IPS DF 6.9 (cell line): ENCODE results near the gene STEAP4.

ENCODE experiments used
- DNase-seq: peaks from one replicate; pipeline ENCODE4 v3.0.0-alpha.2; 2013; ENCODE audit warnings: low read depth, low spot score
- H3K27ac ChIP-seq: one replicate; pipeline ENCODE4 v1.5.1; 2013; ENCODE audit warnings: low read length, control low read depth
- H3K27me3 ChIP-seq: 2 replicates; pipeline ENCODE4 v1.6.1; 2013; ENCODE audit warnings: mild to moderate bottlenecking, low read length; ENCODE audit not compliant: control insufficient read depth, insufficient read depth
- H3K36me3 ChIP-seq: 2 replicates; pipeline ENCODE4 v1.6.1; 2013; ENCODE audit warnings: low read length; ENCODE audit not compliant: control insufficient read depth, insufficient read depth
- H3K4me1 ChIP-seq: 2 replicates; pipeline ENCODE4 v1.6.1; 2013; ENCODE audit warnings: low read length; ENCODE audit not compliant: control insufficient read depth, insufficient read depth
- H3K4me3 ChIP-seq: 2 replicates; pipeline ENCODE4 v1.5.1; 2013; ENCODE audit warnings: mild to moderate bottlenecking, low read length
- H3K9me3 ChIP-seq: 2 replicates; pipeline ENCODE4 v1.6.1; 2013; ENCODE audit warnings: low read length, inconsistent platforms; ENCODE audit not compliant: control insufficient read depth, insufficient read depth
- WGBS: extraction: QIAGEN DNeasy Blood & Tissue Kit; methylation state at CpG from one replicate; pipeline ENCODE4 v1.1.7; 2013; ENCODE audit warnings: mixed read lengths, missing lambda C conversion rate; ENCODE audit not compliant: insufficient read length, insufficient coverage; 5-methylcytosine and 5-hydroxymethylcytosine counted together

The STEAP4 gene

DNA sequence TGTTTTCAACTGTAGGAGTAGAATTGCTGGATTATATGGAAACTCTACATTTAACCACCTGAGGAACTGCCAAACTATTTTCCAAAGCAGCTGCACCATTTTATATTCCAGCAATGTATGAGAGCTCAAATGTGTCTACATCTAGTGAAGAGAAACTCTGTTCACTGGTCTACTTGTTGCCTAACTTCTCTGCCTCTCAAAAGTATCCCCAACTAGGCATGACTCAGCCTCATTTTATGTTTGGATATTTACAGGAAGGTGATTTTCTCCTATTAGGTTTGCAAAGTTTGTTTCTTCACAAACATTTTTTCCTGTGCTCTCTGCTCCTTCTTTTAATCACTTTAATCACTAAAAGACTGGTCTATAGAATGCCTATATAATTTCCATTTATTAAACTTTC lies 49.8 kb downstream of the STEAP4 start:
- no peaks in the 10 kb centered on the region for H3K27me3 ChIP-seq
- no peaks in the 10 kb centered on the region for H3K9me3 ChIP-seq
- H3K4me1 ChIP-seq = no peaks in the 10 kb centered on the region
- no peaks in the 10 kb centered on the region for H3K36me3 ChIP-seq
- no peak overlapping the region for H3K27ac ChIP-seq
- no peak overlapping the region for H3K4me3 ChIP-seq
- no peak for DNase-seq

DNA sequence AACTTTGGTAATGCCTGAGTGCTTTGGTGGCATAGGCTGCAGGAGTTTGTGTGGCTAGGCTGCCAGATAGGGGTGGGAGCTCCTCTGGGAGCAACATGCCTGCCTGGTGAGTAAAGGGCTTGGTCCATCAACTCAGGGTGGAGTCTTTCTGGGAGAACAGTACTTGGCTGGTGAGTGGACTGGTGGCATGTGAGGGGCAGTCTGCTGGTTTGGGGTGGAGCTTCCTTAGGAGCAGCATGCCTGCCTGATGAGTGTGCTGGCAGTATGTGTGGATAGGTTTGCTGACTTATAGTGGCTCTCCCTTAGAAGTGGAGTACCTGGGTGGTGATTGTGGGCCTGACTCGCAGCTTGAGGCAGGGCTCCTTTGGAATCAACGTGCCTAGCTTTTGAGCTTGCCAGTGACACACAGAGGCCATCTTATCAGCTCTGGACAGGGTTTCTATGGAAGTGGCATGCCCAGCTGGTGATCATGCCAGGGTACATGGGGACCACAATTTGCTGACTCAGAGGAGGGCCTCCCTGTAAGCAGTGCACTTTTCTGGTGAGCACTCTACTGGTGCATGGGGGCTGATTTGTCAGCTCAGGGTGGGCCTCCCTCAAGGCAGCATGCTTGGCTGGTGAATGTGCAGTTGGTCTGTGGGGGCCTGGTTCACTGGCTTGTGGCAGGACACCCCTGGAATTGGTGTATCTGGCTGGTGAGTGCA lies 51.8 kb downstream of the STEAP4 start:
- H3K9me3 ChIP-seq = no peaks in the 10 kb centered on the region
- H3K36me3 ChIP-seq = no peaks in the 10 kb centered on the region
- no peaks in the 10 kb centered on the region for H3K4me1 ChIP-seq
- no peaks in the 10 kb centered on the region for H3K27me3 ChIP-seq
- no peak overlapping the region for H3K27ac ChIP-seq
- DNase-seq = no peak
- WGBS = no CpG with 5 or more reads among the region's 2 CpGs
- H3K4me3 ChIP-seq = no peak overlapping the region

DNA sequence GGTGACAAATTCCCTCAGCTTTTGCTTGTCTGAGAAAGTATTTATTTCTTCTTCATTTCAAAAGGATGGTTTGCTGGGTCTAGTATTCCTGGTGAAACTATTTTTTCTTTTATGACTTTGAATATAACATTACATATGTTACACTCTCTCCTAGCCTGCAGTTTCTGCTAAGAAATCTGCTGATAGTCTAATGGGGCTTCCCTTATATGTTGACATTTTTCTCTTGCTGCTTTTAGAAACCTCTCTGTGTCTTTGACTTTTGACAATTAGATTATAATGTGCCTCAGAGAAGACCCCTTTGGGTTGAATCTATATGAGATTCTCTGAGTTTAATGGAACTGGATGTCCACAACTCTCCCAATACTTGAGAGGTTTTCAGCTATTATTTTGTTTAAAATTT lies 53.1 kb downstream of the STEAP4 start:
- no peak overlapping the region for H3K4me3 ChIP-seq

DNA sequence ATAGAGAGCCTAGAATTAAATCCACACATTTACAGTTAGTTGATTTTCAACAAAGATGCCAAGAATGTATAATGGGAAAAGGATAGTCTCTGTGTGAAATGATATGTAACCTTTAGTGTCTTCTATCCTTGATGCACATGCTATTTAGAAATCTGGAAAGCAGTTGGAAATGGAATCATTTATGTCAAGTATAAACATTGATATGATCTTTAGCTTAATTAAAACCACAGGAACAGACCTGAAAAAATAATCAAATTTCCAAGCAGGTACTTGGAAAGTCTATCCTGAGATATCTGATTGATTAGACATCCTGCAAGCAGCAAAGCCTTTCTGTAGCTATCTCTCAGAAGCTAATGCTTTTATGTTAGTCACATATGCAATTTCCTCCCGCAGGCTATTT lies 62.4 kb downstream of the STEAP4 start:
- Histone ChIP-seq H3K9me3 (no peaks in the 10 kb centered on the region), H3K27ac (no peak overlapping the region), H3K27me3 (no peaks in the 10 kb centered on the region), H3K36me3 (no peaks in the 10 kb centered on the region), H3K4me3 (no peak overlapping the region), H3K4me1 (no peaks in the 10 kb centered on the region)
- DNase-seq = no peak
- no CpG with 5 or more reads among the region's 1 CpG for WGBS

More for the DNA sequence above, 53.1 kb downstream of the STEAP4 start:
- no peak for DNase-seq
- Histone ChIP-seq H3K27ac (no peak overlapping the region), H3K36me3 (no peaks in the 10 kb centered on the region), H3K27me3 (no peaks in the 10 kb centered on the region), H3K9me3 (no peaks in the 10 kb centered on the region), H3K4me1 (no peaks in the 10 kb centered on the region)

DNA sequence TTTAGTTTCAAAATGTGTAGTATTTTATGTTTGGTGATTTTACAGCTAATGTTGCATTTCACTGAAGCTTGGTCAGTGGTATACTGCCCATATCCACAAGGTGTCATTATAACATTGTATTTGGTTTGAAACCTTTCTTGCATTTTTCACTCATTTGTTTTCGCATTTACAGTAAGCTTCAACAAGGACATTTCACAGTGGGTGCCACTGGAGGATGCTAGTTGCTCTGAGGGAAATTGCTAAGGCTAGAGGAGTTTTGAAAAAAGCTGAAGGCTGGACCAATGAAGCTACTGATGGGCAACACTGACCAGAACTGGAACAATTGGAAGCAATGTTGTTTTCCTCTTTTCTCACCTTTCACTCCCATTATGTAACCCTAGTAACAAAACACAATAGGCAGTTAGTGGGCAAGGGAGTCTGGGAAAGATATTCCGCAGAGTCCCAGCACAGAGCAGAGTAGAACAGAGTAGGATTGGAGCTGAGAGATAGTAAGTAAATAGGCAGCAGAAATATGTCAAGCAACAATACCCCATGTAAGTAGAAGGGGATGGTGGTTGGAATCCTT lies 63.3 kb downstream of the STEAP4 start:
- Histone ChIP-seq H3K9me3 (no peaks in the 10 kb centered on the region), H3K4me1 (no peaks in the 10 kb centered on the region), H3K4me3 (no peak overlapping the region), H3K27me3 (no peaks in the 10 kb centered on the region), H3K27ac (no peak overlapping the region), H3K36me3 (no peaks in the 10 kb centered on the region)
- no CpG with 5 or more reads among the region's 2 CpGs for WGBS
- DNase-seq = peak; percentile 35

DNA sequence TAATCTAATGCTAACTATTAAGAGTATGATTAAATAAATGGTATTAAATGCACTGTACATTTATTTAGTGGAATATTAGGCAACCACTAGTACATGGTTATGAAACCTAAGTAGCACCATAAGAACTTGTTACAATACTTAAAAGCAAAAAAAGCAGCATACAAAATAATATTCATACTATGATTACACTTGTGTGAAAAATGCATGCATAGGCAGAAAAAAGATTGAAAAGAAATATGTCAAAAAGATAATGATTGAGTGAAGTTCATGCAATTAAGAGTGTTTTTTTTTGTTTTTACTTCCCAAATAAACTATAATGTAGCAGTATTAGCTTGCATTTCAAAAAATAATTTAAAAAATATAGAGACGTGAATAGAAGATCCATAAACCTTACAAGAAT lies 66.8 kb downstream of the STEAP4 start:
- DNase-seq = no peak
- WGBS = no CpG with 5 or more reads among the region's 1 CpG
- Histone ChIP-seq H3K36me3 (no peaks in the 10 kb centered on the region), H3K27ac (no peak overlapping the region), H3K4me3 (no peak overlapping the region), H3K9me3 (no peaks in the 10 kb centered on the region), H3K27me3 (no peaks in the 10 kb centered on the region), H3K4me1 (no peaks in the 10 kb centered on the region)

DNA sequence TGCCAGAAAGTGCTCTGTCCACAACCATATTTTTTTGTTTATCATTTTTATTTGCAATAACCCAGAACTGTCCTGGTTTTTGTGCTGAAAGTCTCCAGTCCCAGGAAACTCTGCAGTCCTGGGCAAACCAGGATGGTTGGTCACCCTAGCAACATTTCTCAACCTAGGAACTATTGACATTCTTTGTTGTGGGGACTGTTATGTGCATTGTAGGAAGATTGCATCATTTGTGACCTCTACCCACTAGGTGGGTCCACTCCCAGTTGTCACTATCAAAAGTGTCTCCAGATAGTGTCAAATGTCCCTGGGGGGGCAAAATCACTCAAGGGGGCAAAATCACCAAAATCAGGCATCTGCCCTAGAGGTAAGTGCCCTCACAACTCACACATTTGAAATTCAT lies 72.9 kb downstream of the STEAP4 start:
- DNase-seq = no peak
- H3K27me3 ChIP-seq = no peaks in the 10 kb centered on the region
- H3K9me3 ChIP-seq = no peaks in the 10 kb centered on the region
- no peak overlapping the region for H3K4me3 ChIP-seq
- H3K4me1 ChIP-seq = no peaks in the 10 kb centered on the region
- H3K36me3 ChIP-seq = no peaks in the 10 kb centered on the region
- no peak overlapping the region for H3K27ac ChIP-seq

DNA sequence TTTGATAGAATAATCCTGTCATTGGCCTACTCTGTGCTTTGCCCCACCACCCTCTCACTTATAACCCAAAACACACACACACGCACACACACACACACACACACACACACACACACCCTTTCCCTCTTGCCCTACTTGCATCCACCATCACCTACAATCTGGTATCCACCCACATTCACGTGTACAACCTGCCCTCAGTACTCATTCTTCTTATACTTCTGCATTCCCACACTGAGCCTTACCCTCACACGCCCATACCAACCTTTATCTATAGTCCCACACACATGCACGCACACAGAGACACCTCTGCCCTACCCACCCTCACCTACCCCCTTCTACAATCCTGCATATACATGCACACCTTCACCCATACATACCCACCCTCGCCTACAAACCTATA lies 76.0 kb downstream of the STEAP4 start:
- no peak overlapping the region for H3K27ac ChIP-seq
- no peak overlapping the region for H3K4me3 ChIP-seq
- no peaks in the 10 kb centered on the region for H3K9me3 ChIP-seq
- 100% methylated on average over 4 of the region's 5 CpGs for WGBS
- H3K4me1 ChIP-seq = no peaks in the 10 kb centered on the region
- no peaks in the 10 kb centered on the region for H3K27me3 ChIP-seq
- no peaks in the 10 kb centered on the region for H3K36me3 ChIP-seq
- no peak for DNase-seq

DNA sequence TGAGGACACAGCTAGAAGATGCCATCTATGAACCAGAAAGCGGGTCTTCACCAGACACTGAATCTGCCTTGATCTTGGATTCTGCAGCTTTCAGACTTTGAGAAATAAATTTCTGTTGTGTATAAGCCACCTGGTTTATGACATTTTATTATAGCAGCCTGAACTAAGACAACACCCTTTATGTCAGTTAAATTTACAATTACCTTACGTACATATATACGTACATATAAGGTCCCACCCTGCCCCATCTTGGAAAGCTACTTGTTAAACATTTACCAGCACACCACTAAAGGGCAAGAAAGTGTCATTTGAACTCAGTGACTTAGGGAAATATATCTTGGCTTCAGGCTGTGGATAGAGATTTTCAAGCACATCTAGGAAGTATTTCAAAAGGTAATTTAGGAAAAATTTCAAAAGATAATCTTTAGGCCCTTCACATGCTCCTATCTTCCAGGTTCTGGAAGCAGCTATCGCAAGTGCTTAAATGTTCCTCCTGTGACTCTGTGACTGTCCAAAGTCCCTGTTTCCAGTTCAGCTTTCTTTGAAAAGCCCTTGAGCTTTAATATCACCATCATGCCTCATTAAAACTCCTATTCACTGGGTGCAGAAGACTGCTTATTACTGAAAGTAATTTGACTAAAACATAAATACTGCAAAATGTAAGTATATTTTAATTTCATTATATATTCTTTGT lies 77.2 kb downstream of the STEAP4 start:
- Histone ChIP-seq H3K4me3 (no peak overlapping the region), H3K9me3 (no peaks in the 10 kb centered on the region), H3K4me1 (no peaks in the 10 kb centered on the region), H3K27me3 (no peaks in the 10 kb centered on the region), H3K36me3 (no peaks in the 10 kb centered on the region), H3K27ac (no peak overlapping the region)
- no CpG with 5 or more reads among the region's 4 CpGs for WGBS
- DNase-seq = no peak

DNA sequence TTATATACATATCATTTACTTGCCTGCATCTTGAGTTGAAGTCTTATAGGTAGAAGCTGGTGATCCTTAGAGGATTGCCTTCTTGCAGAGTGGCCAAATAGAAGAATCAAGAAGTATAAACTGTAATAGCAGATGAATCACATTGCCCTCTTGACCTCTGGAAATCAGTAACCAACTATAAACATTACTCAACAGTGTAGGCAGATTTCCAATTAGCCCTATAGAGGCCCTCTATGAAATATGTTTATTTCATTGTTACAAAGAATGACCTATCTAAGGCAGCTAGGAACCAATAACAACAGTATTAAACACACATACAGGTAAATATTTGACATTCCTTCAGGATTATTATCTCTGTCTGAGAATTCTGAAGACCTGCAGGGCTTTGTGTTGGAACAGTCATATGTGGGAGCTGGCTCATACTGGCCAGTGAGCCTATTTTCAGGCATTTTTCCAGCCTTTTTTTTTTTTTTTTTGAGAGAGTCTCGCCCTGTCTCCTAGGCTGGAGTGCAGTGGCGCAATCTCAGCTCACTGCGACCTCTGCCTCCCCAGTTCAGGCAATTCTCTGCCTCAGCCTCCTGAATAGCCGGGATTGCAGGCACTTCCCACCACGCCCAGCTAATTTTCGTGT lies 79.7 kb downstream of the STEAP4 start:
- H3K4me1 ChIP-seq = no peaks in the 10 kb centered on the region
- DNase-seq = no peak
- no peak overlapping the region for H3K4me3 ChIP-seq
- WGBS = no CpG with 5 or more reads among the region's 6 CpGs
- H3K27me3 ChIP-seq = no peaks in the 10 kb centered on the region
- no peak overlapping the region for H3K27ac ChIP-seq
- H3K36me3 ChIP-seq = no peaks in the 10 kb centered on the region
- no peaks in the 10 kb centered on the region for H3K9me3 ChIP-seq
